ENCODE results near the gene PLCL2.

The PLCL2 gene

DNA sequence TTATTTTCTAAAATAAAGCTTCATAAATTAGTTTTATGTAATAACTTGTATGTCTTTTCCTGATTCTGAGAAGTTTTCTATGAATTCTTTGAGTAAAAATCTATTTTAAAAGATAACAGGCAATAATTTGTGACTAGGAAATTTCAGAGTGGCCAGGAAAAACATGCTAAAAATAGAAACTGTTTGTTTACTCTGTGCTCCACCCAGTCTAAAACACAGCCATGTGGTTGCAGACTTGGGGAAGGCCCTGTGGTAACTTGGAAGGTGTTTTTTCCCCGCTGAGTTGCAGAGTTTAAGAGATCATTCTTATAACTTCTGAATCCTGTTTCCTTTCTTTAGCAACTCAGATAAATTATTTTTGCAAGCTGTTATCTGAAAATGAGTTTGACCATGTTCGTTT, 21.9 kb downstream of the PLCL2 start:
- no peak for DNase-seq (ENCODE audit: low read depth)
- TF ChIP-seq MYC (IDR thresholded peaks at IDR 0.05; ENCODE audit: low read depth, low read length) = no peak
- TF ChIP-seq, protein P1, sequence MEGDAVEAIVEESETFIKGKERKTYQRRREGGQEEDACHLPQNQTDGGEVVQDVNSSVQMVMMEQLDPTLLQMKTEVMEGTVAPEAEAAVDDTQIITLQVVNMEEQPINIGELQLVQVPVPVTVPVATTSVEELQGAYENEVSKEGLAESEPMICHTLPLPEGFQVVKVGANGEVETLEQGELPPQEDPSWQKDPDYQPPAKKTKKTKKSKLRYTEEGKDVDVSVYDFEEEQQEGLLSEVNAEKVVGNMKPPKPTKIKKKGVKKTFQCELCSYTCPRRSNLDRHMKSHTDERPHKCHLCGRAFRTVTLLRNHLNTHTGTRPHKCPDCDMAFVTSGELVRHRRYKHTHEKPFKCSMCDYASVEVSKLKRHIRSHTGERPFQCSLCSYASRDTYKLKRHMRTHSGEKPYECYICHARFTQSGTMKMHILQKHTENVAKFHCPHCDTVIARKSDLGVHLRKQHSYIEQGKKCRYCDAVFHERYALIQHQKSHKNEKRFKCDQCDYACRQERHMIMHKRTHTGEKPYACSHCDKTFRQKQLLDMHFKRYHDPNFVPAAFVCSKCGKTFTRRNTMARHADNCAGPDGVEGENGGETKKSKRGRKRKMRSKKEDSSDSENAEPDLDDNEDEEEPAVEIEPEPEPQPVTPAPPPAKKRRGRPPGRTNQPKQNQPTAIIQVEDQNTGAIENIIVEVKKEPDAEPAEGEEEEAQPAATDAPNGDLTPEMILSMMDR (IDR thresholded peaks at IDR 0.05; ENCODE audit: low read depth, low read length) = no peak
- TF ChIP-seq POLR2A (IDR thresholded peaks at IDR 0.05; ENCODE audit: extremely low read depth, insufficient read length) = no peak
- TF ChIP-seq, protein P2, sequence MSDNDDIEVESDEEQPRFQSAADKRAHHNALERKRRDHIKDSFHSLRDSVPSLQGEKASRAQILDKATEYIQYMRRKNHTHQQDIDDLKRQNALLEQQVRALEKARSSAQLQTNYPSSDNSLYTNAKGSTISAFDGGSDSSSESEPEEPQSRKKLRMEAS (IDR thresholded peaks at IDR 0.05; ENCODE audit: low read depth, low read length) = no peak
- no peak overlapping the region for H3K4me3 ChIP-seq (ENCODE audit: low read depth, low read length)

DNA sequence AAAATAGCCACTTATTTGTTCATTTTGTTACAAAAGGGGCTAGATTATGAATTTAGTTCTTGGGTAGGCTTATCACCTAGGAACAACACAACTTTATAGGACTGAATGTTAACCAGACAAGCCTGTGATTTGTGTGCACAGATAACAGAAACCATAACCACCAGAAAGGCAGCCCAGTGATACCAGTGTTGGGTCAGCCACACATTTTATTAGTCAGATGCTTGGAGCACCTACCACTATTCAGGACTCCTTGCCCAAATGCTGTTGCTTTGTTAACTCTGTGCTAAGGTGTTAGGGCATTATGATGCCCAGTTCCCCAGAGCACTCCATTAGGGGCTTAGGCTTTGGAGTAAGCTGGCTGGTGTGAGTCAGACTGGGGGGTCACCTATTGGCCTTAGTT, 22.5 kb downstream of the PLCL2 start:
- TF ChIP-seq, protein P1 (IDR thresholded peaks at IDR 0.05; ENCODE audit: low read depth, low read length) = no peak
- TF ChIP-seq POLR2A (IDR thresholded peaks at IDR 0.05; ENCODE audit: extremely low read depth, insufficient read length) (no peak), MYC (IDR thresholded peaks at IDR 0.05; ENCODE audit: low read depth, low read length) (no peak)
- TF ChIP-seq, protein P2 (IDR thresholded peaks at IDR 0.05; ENCODE audit: low read depth, low read length) = no peak
- no peak for DNase-seq (ENCODE audit: low read depth)
- no peak overlapping the region for H3K4me3 ChIP-seq (ENCODE audit: low read depth, low read length)

DNA sequence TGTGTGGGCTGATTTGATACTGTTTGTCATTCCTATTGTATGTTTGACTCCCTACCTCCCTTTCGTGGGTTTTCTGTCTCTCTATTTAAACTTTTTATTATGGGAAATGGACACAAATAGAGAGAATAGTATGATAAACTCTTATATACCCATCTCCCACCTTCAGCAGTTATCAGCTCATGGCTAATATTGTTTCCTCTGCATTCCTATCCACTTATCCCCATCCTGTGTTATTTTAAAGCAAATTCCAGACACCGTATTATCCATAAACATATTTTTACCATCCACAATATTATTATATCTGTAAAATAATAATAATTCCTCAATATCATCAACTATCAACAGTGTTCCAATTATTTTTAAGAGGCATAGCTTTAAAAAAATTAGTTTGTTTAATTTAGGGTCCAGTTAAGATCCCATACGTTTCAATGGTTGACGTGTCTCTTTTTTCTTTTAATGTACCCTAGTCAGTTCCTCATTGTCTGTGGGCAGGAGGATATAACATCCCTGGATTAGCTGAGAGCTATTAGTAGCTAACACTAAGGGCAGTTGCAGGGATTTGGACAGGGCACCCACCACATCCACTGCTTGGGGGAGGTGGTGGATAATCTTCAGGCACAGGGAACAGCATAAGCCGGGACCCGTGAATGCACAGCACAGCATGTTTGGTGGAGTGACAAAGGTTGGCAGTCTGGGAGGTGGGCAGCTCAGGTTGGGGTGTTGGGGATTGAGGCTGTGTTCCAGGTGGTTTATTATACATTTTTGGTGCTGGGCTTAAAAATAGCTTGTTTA, 23.5 kb downstream of the PLCL2 start:
- TF ChIP-seq, protein P1 (IDR thresholded peaks at IDR 0.05; ENCODE audit: low read depth, low read length) = no peak
- TF ChIP-seq POLR2A (IDR thresholded peaks at IDR 0.05; ENCODE audit: extremely low read depth, insufficient read length) (no peak), MYC (IDR thresholded peaks at IDR 0.05; ENCODE audit: low read depth, low read length) (no peak)
- TF ChIP-seq, protein P2 (IDR thresholded peaks at IDR 0.05; ENCODE audit: low read depth, low read length) = no peak
- H3K4me3 ChIP-seq (ENCODE audit: low read depth, low read length) = no peak overlapping the region
- DNase-seq (ENCODE audit: low read depth) = no peak

DNA sequence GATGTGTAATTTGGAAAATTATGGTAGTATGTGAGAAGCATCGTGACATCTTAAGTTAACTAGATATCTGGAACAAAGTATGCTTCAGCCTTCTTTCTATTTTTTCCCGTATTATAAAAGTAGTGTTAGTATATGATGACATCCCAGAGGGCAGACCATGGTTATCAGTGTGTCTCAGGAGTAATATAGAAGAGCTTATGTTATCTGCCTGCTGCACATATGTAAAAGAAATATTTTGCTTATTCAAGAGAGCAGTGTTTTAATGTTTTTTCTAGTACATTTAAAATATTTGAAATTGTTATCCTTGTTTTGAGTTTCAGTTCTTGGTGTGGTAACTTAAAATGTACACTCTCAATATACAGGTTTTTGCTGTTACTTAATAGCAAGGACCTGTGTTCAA, 24.1 kb downstream of the PLCL2 start:
- DNase-seq (ENCODE audit: low read depth) = no peak
- TF ChIP-seq, protein P1 (IDR thresholded peaks at IDR 0.05; ENCODE audit: low read depth, low read length) = no peak
- TF ChIP-seq POLR2A (IDR thresholded peaks at IDR 0.05; ENCODE audit: extremely low read depth, insufficient read length) (no peak), MYC (IDR thresholded peaks at IDR 0.05; ENCODE audit: low read depth, low read length) (no peak)
- TF ChIP-seq, protein P2 (IDR thresholded peaks at IDR 0.05; ENCODE audit: low read depth, low read length) = no peak

DNA sequence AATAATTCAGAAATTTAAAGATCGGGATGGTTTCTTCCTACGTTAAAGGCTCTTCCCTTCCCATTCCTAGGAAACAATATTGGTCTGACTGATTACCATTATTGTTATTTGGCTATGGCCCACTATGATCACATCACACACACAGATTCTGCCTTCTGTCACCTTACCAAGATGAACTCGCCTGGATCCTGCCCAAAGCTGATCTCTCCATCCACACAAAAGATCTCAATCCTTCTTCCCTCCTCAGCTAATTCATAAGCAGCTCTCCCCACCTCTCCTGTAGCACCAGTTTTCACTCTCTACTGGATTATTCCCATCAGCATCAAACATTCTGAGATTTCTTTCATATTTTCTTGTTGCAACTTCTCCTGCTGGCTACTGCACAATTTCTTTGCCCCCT, 25.0 kb downstream of the PLCL2 start:
- H3K4me3 ChIP-seq (ENCODE audit: low read depth, low read length) = no peak overlapping the region
- no peak for DNase-seq (ENCODE audit: low read depth)
- TF ChIP-seq POLR2A (IDR thresholded peaks at IDR 0.05; ENCODE audit: extremely low read depth, insufficient read length) = no peak
- TF ChIP-seq, protein P1 (IDR thresholded peaks at IDR 0.05; ENCODE audit: low read depth, low read length) = no peak
- TF ChIP-seq, protein P2 (IDR thresholded peaks at IDR 0.05; ENCODE audit: low read depth, low read length) = no peak
- TF ChIP-seq MYC (IDR thresholded peaks at IDR 0.05; ENCODE audit: low read depth, low read length) = no peak

More for the DNA sequence above, 24.1 kb downstream of the PLCL2 start:
- no peak overlapping the region for H3K4me3 ChIP-seq (ENCODE audit: low read depth, low read length)

Data from NB4 (cell line).